Activated CD4-positive, alpha-beta memory T cell treated with anti-CD3 and anti-CD28 coated beads, Interleukin-2, amount 10 ng/mL, durations not matched to agents 7 days and 5 days (primary cell): ENCODE data around the gene BTBD9. TPM values are rescaled to one million over a fixed set of nuclear protein-coding genes. Genes with fewer than 3 reads are reported as not detected.

Experiments used
- CTCF ChIA-PET: fragments of 350-600 bp; sonication (Branson Sonifier 250); formaldehyde crosslinking; loops from one replicate; lab custom pipeline; 2021; ENCODE audit warnings: antibody characterized with exemption, inconsistent platforms; lab: Charles Lee
- POLR2A ChIA-PET: fragments of 350-600 bp; sonication (Branson Sonifier 250); formaldehyde crosslinking; loops from one replicate; lab custom pipeline; 2021; ENCODE audit warnings: antibody characterized with exemption; lab: Charles Lee
- DNase-seq: peaks from one replicate; pipeline ENCODE4 v3.0.0-alpha.2; 2020
- H3K27ac Mint-ChIP-seq: one replicate; pipeline ENCODE4 v1.8.0; 2021; ENCODE audit warnings: mild to moderate bottlenecking, mixed read lengths
- H3K27me3 Mint-ChIP-seq: one replicate; pipeline ENCODE4 v1.8.0; 2021; ENCODE audit warnings: mixed read lengths
- H3K36me3 Mint-ChIP-seq: one replicate; pipeline ENCODE4 v1.8.0; 2021; ENCODE audit warnings: low read depth, mixed read lengths
- H3K4me1 Mint-ChIP-seq: one replicate; pipeline ENCODE4 v1.8.0; 2021; ENCODE audit warnings: mixed read lengths
- H3K4me3 Mint-ChIP-seq: one replicate; pipeline ENCODE4 v1.8.0; 2021; ENCODE audit warnings: mild to moderate bottlenecking, mixed read lengths
- H3K9me3 Mint-ChIP-seq: one replicate; pipeline ENCODE4 v1.8.0; 2021; ENCODE audit warnings: mixed read lengths
- total RNA-seq, 2 experiments: library from RNA; stranded (reverse); gene quantifications; one replicate each; pipeline ENCODE4 v1.2.3, GENCODE V29; 2021

BTBD9 gene
- total RNA-seq, 2 experiments from 2014 or later, result 14.7 to 16.1 TPM

DNA sequence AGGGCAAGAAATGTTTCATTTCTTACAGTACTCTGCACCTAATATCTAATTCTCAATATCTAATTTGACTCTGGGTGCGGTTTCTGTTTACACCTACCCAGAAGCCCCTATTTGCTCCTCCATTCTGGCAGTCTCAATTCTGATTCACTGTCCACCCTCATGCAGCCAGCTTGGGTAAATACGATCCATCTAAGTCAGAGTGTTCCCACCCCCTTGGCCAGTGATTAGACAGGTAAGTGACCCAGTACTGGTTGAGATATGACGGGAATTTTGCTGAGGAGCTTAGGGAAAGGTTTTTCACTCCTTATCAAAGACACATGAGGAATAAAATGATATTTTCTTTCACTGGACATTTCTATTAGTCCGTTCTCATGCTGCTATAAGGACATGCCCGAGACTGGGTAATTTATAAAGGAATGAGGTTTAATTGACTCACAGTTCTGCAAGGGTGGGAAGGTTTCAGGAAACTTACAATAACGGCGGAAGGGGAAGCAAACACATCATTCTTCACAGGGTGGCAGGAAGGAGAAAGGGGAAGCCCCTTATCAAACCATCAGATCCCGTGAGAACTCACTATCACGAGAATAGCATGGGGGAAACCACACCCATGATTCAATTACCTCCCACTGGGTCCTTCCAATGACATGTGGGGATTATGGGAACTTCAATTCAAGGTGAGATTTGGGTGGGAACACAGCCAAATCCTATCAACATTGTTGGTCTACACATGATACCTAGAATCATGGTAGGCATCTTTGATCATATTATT is 33.9 kb upstream of the BTBD9 start:
- H3K4me1 Mint-ChIP-seq, result peaks cover 51% of the 10 kb centered on the region
- no peak overlapping the region for H3K4me3 Mint-ChIP-seq
- ChIA-PET CTCF (interaction anchor here (0.6 to 1.3 kb wide), 4 partner anchors 14 to 62 kb away, joined by 3 to 4 read pairs (median 4); no protein-coding TSS in a partner anchor), POLR2A (interaction anchor here (1.2 kb wide), 1 partner anchor 40 kb away, joined by 4 read pairs; no protein-coding TSS in a partner anchor)
- no peaks in the 10 kb centered on the region for H3K27me3 Mint-ChIP-seq
- DNase-seq, result no peak
- peaks cover 46% of the 10 kb centered on the region for H3K36me3 Mint-ChIP-seq
- H3K9me3 Mint-ChIP-seq, result peaks cover 2% of the 10 kb centered on the region
- H3K27ac Mint-ChIP-seq, result no peak overlapping the region

DNA sequence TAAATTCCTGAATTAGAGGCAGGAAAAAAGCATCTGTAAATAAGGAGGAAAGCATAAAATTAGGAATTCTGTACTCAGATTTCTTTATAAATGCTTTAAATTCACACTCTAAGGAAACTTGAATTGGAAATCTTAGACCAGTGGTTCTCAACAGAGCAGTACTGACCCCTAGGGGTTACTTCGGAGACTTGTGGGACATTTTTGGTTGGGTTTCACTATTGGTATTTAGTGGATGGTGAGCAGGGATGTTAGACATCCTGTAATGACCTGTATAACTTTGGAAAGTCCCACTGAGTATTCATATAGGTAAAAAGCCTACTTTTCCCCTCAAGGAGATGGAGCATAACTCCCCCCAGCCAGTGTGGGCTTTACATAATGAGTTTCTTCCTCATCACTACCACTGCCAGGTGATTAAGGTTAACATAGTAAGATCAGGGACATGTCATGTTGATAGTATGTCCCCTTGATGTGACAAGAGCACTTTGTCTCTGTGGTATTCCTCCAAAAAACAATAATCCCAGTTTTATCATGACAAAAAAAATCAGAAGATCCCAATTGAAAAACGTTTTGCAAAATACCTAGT is 32.2 kb upstream of the BTBD9 start:
- Mint-ChIP-seq H3K27ac (no peak overlapping the region), H3K4me3 (no peak overlapping the region), H3K4me1 (peaks cover 38% of the 10 kb centered on the region), H3K9me3 (peaks cover 2% of the 10 kb centered on the region), H3K27me3 (no peaks in the 10 kb centered on the region), H3K36me3 (peaks cover 35% of the 10 kb centered on the region)
- ChIA-PET CTCF (interaction anchor here (0.8 to 1.3 kb wide), 2 partner anchors 10 to 64 kb away, joined by 3 to 4 read pairs; no protein-coding TSS in a partner anchor), POLR2A (interaction anchor here (1.2 kb wide), 1 partner anchor 42 kb away, joined by 4 read pairs; no protein-coding TSS in a partner anchor)
- DNase-seq, result peak; percentile 31

DNA sequence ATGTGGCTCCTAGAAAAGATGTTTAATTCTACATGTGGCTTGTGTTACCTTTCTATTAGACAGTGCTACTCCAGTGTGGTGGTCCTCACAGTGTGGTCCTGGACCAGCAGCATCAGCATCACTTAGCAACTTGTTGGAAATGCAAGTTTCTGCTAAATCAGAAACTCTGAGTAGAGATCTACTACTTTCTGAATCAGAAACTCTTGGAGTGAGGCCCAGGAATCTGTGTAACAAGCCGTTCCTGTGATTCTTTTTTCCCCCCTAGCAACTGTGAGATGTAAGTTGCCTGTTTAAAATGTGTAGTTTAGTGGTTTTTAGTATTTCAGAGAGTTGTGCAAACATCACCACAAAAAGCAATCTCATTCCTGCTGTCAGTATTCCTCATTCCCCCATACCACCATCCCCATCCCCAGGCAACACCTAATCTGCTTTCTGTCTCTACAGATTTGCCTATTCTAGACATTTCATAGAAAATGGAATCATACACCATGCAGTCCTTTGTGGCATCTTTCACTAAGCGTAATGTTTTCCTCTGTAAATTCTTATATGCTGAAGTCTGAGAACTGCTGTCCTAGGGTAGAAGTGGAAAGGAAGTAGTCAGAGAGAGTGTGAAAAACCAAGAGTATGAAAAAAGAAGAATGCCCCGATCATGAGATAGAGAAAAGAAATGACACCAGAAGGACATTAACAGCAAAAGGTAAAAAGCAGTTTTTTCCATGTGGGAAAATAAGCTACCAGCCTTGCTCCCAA is 18.9 kb upstream of the BTBD9 start:
- POLR2A ChIA-PET, result no interaction called here
- Mint-ChIP-seq H3K9me3 (no peaks in the 10 kb centered on the region), H3K27ac (no peak overlapping the region), H3K4me1 (no peaks in the 10 kb centered on the region), H3K4me3 (no peak overlapping the region), H3K27me3 (no peaks in the 10 kb centered on the region), H3K36me3 (peaks cover 11% of the 10 kb centered on the region)
- CTCF ChIA-PET, result interaction anchor here (1.6 kb wide), 1 partner anchor 14 kb away, joined by 3 read pairs; no protein-coding TSS in a partner anchor
- no peak for DNase-seq

DNA sequence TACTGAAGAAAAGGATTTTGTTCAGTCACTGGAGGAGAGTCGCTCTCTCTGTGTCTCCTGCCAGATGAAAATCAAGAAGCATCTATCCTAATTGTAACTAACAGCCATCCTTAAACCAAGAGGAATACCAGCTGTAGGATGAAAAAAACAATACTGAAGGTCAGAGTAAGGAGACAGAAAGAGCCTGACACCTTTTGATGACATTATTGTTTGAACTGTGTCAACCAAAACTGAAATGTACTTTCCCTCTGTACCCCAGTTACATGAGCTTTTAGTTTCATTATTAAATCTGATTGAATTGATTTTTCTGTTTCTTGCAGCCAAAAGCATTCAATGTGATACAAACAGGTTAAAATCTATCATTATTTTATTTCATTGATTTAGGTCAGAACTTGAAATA is 17.2 kb upstream of the BTBD9 start:
- DNase-seq, result no peak
- ChIA-PET POLR2A (no interaction called here), CTCF (interaction anchor here (0.6 to 1.2 kb wide), 2 partner anchors 13 to 865 kb away, joined by 3 to 4 read pairs; no protein-coding TSS in a partner anchor)
- Mint-ChIP-seq H3K36me3 (peaks cover 11% of the 10 kb centered on the region), H3K27ac (no peak overlapping the region), H3K4me1 (no peaks in the 10 kb centered on the region), H3K9me3 (no peaks in the 10 kb centered on the region), H3K4me3 (no peak overlapping the region), H3K27me3 (no peaks in the 10 kb centered on the region)

DNA sequence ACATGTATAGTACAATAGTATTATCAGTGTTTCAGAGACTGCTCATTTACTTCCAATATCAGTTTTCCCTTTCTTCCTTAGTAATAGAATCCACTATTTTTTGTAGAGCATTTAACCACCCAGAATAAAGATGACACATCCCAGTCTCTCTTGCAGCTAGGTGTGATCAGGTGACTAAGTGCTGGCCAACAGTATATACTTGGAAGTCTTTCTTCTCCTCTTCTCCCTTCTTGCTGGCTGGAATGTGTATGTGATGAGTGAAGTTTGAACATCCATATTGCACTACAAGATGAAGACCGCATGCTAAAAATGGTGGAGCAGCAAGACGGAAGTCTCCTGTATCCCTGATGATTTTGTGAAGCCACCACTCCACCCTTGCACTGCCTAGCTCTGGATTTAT is 14.5 kb upstream of the BTBD9 start:
- Mint-ChIP-seq H3K27ac (no peak overlapping the region), H3K4me3 (no peak overlapping the region)

DNA sequence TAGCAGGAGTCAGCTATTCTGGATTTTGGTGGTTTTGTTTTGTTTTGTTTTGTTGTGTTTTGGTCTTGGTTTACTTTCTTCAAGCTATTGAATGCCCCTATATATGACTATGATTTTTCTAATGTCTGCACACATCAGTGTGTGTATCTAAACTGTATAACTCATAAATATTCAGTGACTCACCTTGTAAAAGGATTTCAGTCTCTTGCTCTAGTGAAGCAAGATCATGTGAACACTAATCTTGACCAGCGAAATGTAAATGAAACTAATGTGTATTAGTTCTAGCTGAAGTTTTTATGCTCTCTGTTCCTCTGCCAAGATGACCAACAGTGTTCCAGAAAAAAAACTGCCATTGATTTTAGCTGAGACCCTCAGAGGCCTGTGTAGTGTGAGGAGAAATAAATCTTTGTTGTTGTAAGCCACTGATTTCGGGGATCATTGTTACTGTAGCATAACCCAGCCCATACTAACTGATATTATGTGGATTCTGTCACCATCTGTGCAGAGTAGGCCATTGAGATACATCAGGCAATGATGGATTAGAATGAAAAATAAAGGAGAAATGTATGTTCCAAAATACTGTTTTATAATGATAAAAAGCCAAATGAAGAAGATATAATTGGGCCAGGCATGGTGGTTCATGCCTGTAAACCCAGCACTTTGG is 11.5 kb upstream of the BTBD9 start:
- ChIA-PET CTCF (no interaction called here), POLR2A (no interaction called here)
- Mint-ChIP-seq H3K4me3 (no peak overlapping the region), H3K4me1 (no peaks in the 10 kb centered on the region), H3K27me3 (no peaks in the 10 kb centered on the region), H3K27ac (no peak overlapping the region), H3K9me3 (peaks cover 5% of the 10 kb centered on the region), H3K36me3 (peaks cover 15% of the 10 kb centered on the region)
- DNase-seq, result no peak

More for the DNA sequence above, 14.5 kb upstream of the BTBD9 start:
- peaks cover 5% of the 10 kb centered on the region for H3K9me3 Mint-ChIP-seq
- H3K4me1 Mint-ChIP-seq, result no peaks in the 10 kb centered on the region
- POLR2A ChIA-PET, result no interaction called here
- H3K36me3 Mint-ChIP-seq, result peaks cover 17% of the 10 kb centered on the region
- H3K27me3 Mint-ChIP-seq, result no peaks in the 10 kb centered on the region
- CTCF ChIA-PET, result no interaction called here
- no peak for DNase-seq

DNA sequence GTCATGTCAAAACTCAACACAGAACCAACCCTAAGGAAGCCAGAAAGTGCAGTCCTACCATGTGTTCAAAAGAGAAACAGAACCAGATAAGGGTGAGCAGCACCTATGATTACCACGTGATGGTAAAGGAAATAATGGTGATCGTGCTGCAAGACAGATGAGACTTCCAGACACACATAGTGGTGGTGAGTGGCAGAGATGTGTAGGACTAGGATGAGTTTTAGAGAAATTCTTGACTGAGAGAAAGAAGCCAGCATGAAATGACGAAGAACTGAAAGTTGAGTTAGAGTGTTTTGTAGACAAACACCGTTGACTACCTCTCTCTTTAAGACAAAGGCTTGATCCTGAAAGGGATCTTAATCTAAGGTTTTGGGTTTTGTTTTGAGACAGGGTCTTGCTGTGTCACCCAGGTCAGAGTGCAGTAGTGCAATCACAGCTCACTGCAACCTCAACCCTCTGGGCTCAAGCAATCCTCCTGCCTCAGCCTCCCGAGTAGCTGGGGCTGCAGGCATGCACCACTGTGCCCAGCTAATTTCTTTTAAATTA is 10.6 kb upstream of the BTBD9 start:
- Mint-ChIP-seq H3K4me3 (no peak overlapping the region), H3K9me3 (peaks cover 5% of the 10 kb centered on the region), H3K36me3 (peaks cover 16% of the 10 kb centered on the region), H3K27ac (no peak overlapping the region), H3K27me3 (no peaks in the 10 kb centered on the region), H3K4me1 (no peaks in the 10 kb centered on the region)
- DNase-seq, result no peak
- ChIA-PET CTCF (no interaction called here), POLR2A (no interaction called here)

DNA sequence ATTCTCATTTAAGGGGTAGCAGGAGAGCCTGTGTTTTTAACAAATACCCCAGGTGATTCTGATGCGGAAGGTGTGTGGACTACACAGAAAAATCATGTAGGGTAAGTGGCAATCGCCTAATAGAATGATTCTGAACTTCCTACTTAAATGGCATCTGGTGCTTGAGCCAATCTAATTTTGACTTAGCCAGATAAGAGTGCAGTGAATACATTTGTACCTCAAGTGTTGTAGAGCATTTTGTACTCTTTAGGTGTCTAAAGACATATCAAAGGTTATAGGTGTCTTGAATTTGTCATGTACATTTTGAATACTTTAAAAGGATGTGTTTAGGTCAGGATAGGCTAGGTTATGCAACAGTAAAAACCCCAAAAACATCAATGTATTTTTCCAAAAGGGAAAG is 10.0 kb upstream of the BTBD9 start:
- Mint-ChIP-seq H3K36me3 (peaks cover 16% of the 10 kb centered on the region), H3K27me3 (no peaks in the 10 kb centered on the region), H3K27ac (no peak overlapping the region), H3K9me3 (peaks cover 5% of the 10 kb centered on the region), H3K4me3 (no peak overlapping the region), H3K4me1 (no peaks in the 10 kb centered on the region)
- DNase-seq, result no peak
- POLR2A ChIA-PET, result no interaction called here
- CTCF ChIA-PET, result no interaction called here

DNA sequence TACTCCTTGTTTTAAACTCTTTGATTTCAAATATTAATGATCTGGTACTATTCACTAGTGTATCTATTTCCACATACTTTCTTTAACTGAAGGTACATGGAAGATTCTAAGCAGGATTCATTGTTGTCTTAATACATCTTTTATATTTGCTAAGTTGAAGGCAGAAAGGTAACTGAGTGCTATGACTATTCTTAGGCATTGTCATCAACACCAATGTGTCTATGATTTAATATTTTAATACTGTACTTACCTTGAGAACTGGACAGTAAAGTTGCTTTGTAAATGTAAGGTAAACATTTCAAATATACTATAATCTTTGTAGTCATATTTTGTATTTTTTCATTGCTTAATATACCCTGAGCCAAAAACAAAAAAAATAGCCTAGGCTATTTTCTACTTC is 8.9 kb upstream of the BTBD9 start:
- POLR2A ChIA-PET, result no interaction called here
- Mint-ChIP-seq H3K27ac (no peak overlapping the region), H3K4me3 (no peak overlapping the region), H3K4me1 (no peaks in the 10 kb centered on the region), H3K9me3 (peaks cover 5% of the 10 kb centered on the region), H3K27me3 (no peaks in the 10 kb centered on the region), H3K36me3 (peaks cover 16% of the 10 kb centered on the region)
- CTCF ChIA-PET, result interaction anchor here (0.7 to 0.9 kb wide), 2 partner anchors 25 to 288 kb away, joined by 3 read pairs; no protein-coding TSS in a partner anchor
- no peak for DNase-seq

DNA sequence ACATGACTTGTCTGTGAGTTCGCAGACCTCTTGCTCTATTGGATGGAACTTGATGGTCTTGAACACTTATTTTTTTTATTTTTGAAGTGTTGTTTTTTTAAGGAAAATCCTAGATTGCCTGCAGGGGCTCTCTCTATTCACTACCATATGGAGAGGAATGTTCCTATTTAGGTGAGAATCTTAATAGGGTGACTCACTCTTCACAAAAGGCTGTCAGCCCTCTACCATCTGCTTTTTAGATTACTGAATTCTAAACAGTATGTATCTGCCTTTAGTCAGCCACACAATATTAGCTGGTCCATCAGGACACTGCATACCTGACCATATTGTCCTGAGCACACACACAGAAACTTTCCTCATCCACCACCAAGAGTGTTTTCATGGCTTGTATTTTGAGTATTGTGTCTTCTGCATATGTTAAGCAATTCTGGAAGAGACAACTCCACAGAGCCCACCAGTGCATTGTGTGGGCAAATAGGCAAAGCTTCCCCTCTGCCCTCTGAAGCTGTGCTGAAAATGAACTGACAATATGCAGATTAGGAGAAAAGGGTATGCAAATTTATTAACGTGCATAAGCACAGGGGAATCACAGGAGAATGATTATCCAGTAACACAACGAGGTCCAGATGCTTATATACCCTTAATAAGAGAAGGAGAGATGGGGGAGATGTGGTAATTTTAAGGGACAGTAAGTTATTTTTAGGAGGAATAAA is 6.6 kb upstream of the BTBD9 start:
- Mint-ChIP-seq H3K27ac (no peak overlapping the region), H3K36me3 (peaks cover 16% of the 10 kb centered on the region), H3K4me3 (no peak overlapping the region), H3K27me3 (no peaks in the 10 kb centered on the region), H3K9me3 (peaks cover 3% of the 10 kb centered on the region), H3K4me1 (peaks cover 5% of the 10 kb centered on the region)
- DNase-seq, result no peak
- ChIA-PET POLR2A (no interaction called here), CTCF (no interaction called here)

DNA sequence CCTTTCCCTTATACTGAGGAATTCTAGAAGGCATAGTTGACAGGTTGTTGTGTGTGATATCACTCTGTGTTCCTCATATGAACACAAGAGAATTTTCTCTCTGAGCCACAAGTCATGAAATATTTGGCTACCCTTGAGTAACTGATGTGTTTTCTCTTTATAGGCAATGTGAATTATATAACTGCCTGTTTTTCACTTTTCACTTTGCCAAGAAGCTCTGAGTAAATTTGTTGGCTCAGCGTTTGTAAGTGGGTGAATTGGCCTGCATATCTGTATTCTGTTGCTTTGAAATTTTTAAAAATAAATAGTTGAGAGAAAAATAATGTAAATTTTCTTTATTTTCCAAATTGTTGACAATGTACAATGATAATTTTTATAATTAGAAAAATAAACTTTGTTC is 5.2 kb upstream of the BTBD9 start:
- DNase-seq, result no peak
- no peaks in the 10 kb centered on the region for H3K27me3 Mint-ChIP-seq
- no peak overlapping the region for H3K27ac Mint-ChIP-seq
- ChIA-PET CTCF (no interaction called here), POLR2A (interaction anchor here (0.6 kb wide), 1 partner anchor 58 kb away, joined by 5 read pairs; no protein-coding TSS in a partner anchor)
- H3K4me1 Mint-ChIP-seq, result peaks cover 14% of the 10 kb centered on the region
- no peaks in the 10 kb centered on the region for H3K9me3 Mint-ChIP-seq
- no peak overlapping the region for H3K4me3 Mint-ChIP-seq
- H3K36me3 Mint-ChIP-seq, result peaks cover 10% of the 10 kb centered on the region
